Measurements from ENCODE around the gene CCM2. TPM values are rescaled to one million over a fixed set of nuclear protein-coding genes. Genes with fewer than 3 reads are reported as not detected.
"Not testable (repeated sequence)": the region's sequence is repeated elsewhere in the genome, so short reads cannot be mapped to it uniquely, and the experiment has no call there.

Gene CCM2
- total RNA-seq, 1 experiment from 2014 or later, result 75.1 TPM

- DNase-seq (ENCODE audit: low read depth), result no peak
Observed at GRCh38 chr7:45100761-45101480, 100.9 kb downstream of the CCM2 start.

GRCh38 chr7:45101748-45102147, 101.7 kb downstream of the CCM2 start:
- DNase-seq (ENCODE audit: low read depth), result no peak

- DNase-seq (ENCODE audit: low read depth), result no peak
Observed at GRCh38 chr7:45102785-45103712, 103.0 kb downstream of the CCM2 start.

GRCh38 chr7:45103958-45104843, 104.2 kb downstream of the CCM2 start:
- DNase-seq (ENCODE audit: low read depth), result no peak

- DNase-seq (ENCODE audit: low read depth), result no peak
Observed at GRCh38 chr7:45104844-45105587, 105.0 kb downstream of the CCM2 start.

- DNase-seq (ENCODE audit: low read depth), result no peak
Observed at GRCh38 chr7:45105588-45106188, 105.7 kb downstream of the CCM2 start.

GRCh38 chr7:45106820-45107219, 106.8 kb downstream of the CCM2 start:
- DNase-seq (ENCODE audit: low read depth), result no peak

GRCh38 chr7:45107356-45107755, 107.4 kb downstream of the CCM2 start:
- DNase-seq (ENCODE audit: low read depth), result no peak

GRCh38 chr7:45108863-45109262, 108.9 kb downstream of the CCM2 start:
- no peak for DNase-seq (ENCODE audit: low read depth)

- DNase-seq (ENCODE audit: low read depth), result peak; percentile 96
Observed at GRCh38 chr7:45111298-45112223, 111.6 kb downstream of the CCM2 start, which contains the start of gene TBRG4. Gene TBRG4 (minus strand): TSS chr7:45111697. CDS start chr7:45109237, 2,460 bp downstream.

- peak; percentile 48 for DNase-seq (ENCODE audit: low read depth)
Observed at GRCh38 chr7:45112648-45113047, 112.6 kb downstream of the CCM2 start.

- not testable (repeated sequence) for DNase-seq (ENCODE audit: low read depth)
Observed at GRCh38 chr7:45114257-45114656, 114.3 kb downstream of the CCM2 start.

GRCh38 chr7:45114926-45115325, 114.9 kb downstream of the CCM2 start:
- DNase-seq (ENCODE audit: low read depth), result no peak

GRCh38 chr7:45116048-45116447, 116.0 kb downstream of the CCM2 start:
- no peak for DNase-seq (ENCODE audit: low read depth)

- DNase-seq (ENCODE audit: low read depth), result no peak
Observed at GRCh38 chr7:45117582-45117981, 117.6 kb downstream of the CCM2 start.

- no peak for DNase-seq (ENCODE audit: low read depth)
Observed at GRCh38 chr7:45118292-45118691, 118.3 kb downstream of the CCM2 start.

GRCh38 chr7:45118889-45119331, 118.9 kb downstream of the CCM2 start:
- no peak for DNase-seq (ENCODE audit: low read depth)

GRCh38 chr7:45119550-45119949, 119.5 kb downstream of the CCM2 start:
- DNase-seq (ENCODE audit: low read depth), result no peak
